ENCODE measurements around the gene CDC6.

DNA sequence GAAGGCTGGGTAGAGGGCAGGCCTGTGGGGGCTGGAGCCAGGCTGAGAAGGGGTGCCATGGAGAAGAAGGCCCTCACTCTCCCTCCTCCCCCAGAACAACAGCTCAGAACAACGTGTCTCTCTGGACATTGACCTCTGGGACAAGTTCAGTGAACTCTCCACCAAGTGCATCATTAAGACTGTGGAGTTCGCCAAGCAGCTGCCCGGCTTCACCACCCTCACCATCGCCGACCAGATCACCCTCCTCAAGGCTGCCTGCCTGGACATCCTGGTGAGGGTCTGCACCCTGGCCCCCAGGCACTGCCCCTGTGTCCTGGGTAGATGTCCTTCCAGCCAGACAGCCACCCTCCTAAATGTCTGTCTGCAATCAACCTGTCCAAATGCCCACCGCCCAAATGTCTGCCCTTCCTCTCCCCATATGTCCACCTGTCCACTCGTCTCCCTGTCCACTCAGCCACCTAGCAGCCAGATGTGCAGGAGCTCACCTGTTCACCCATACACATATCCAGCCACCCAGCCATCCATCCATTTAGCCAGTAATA is 64.6 kb downstream of the CDC6 start:
- TF ChIP-seq NFIC (IDR thresholded peaks at IDR 0.05): no peak
- TF ChIP-seq TAF1 (IDR thresholded peaks at IDR 0.05; ENCODE audit: low read depth): no peak
